ENCODE measurements around the gene TSSK2.
"Not testable (repeated sequence)": the region's sequence is repeated elsewhere in the genome, so short reads cannot be mapped to it uniquely, and the experiment has no call there.

TSSK2 gene

DNA sequence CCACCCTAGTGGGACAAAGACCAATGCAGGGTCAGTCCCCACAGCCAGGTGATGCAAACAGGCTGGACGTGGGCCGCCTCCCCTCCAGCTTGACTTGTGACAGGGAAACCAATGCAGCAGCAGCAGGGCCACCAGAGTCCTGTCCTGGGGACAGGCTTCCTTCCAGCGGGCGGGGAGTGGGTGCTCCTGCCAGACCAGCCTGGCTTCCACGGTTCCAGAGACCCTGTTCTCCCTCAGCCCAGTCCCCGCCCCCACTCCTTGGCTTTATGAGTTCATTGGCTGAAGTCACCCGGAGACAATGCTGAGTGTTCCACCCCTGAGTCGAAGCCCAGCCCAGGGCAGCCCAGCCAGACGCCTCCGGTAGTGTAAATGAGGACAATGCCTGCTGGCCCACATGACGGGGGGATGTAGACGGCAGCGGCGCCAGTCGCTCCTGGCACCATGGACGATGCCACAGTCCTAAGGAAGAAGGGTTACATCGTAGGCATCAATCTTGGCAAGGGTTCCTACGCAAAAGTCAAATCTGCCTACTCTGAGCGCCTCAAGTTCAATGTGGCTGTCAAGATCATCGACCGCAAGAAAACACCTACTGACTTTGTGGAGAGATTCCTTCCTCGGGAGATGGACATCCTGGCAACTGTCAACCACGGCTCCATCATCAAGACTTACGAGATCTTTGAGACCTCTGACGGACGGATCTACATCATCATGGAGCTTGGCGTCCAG is at the start of gene TSSK2:
Gene TSSK2 (plus strand): TSS at position 350 of the 726 bp plus-strand sequence. CDS start 92 bp downstream, at position 442.
- DNase-seq = no peak

DNA sequence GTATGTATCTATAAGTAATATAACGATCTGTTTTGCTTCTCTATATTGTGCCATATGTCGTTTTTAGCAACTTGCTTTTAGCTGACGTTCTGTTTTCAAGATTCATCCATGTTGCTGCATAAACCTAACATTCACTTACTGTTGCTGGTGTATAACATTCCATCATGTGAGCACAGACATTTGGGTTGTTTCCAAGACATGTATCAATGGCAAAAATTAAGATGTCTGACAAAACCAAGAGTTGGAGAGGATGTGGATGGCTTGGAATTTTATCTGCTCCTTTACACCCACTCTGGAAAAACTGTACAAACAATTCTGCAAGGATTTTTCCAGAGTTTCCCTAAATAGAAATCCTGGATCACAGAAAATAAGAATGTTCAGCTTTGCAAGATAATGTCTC is 49.8 kb upstream of the TSSK2 start:
- no peak for DNase-seq

DNA sequence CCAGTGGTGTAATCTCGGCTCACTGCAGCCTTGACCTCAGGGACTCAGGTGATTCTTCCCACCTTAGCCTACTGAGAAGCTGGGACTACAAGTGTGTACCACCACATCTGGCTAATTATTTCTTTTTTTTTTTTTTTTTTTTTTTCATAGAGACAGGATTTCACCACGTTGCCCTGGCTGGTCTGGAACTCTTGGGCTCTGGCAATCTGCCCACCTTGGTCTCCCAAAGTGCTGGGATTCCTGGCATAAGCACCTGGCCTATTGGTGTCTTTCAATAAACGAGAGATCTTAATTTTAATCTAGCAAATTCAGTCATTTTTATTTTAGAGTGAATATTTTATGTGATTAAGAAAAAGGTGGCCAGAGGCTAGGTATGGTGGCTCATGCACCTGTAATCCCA is 49.0 kb upstream of the TSSK2 start:
- no peak for DNase-seq

DNA sequence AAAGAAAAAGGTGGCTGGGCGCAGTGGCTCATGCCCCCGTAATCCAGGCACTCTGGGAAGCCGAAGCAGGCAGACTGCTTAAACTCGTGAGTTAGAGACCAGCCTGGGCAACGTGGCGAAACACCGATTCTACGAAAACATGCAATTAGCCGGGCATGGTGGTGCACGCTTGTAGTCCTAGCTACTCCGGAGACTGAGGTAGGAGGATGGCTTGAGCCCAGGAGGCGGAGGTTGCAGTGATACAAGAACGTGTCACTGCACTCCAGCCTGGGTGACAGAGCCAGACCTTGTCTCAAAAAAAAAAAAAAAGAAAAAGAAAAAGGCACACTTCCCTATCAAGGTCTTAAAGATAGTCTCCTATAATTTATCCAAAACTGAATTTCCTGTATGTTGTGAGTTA is 48.3 kb upstream of the TSSK2 start:
- DNase-seq = no peak

DNA sequence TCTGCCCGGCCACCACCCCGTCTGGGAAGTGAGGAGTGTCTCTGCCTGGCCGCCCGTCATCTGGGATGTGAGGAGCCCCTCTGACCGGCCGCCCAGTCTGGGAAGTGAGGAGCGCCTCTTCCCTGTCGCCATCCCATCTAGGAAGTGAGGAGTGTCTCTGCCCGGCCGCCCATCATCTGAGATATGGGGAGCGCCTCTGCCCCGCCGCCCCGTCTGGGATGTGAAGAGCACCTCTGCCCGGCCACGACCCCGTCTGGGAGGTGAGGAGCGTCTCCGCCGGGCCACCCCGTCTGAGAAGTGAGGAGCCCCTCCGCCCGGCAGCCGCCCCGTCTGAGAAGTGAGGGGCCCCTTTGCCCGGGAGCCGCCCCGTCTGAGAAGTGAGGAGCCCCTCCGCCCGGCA is 47.0 kb upstream of the TSSK2 start:
- not testable (repeated sequence) for DNase-seq

DNA sequence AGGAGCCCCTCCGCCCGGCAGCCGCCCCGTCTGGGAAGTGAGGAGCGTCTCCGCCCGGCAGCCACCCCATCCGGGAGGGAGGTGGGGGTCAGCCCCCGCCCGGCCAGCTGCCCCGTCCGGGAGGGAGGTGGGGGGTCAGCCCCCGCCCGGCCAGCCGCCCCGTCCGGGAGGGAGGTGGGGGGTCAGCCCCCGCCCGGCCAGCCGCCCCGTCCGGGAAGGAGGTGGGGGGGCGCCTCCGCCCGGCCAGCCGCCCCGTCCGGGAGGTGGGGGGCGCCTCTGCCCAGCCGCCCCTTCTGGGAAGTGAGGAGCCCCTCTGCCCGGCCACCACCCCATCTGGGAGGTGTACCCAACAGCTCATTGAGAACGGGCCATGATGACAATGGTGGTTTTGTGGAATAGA is 46.5 kb upstream of the TSSK2 start:
- not testable (repeated sequence) for DNase-seq

DNA sequence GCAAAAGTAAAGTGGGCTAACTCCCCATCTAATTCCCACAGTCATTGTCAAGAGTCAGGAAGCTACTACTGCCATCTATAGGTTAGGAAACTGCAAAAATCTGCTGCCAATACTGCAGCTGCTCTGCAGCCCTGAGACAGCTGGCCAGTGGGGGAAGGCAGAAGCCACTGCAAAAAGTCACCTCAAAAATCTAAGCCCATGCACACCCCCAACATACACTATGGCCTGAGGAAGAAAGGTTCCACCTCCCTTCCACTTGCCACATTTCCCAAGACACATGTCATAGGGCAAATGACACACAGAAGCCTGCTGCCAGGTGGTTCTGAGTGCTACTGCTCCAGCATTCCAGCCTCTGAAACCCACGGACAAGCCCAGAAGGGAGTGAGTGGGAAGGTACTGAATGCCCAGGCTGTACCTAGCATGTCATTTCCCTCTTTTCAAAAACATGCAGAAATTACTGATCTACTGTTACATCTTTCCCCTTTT is 45.8 kb upstream of the TSSK2 start:
- peak; percentile 28 to 44 for DNase-seq

DNA sequence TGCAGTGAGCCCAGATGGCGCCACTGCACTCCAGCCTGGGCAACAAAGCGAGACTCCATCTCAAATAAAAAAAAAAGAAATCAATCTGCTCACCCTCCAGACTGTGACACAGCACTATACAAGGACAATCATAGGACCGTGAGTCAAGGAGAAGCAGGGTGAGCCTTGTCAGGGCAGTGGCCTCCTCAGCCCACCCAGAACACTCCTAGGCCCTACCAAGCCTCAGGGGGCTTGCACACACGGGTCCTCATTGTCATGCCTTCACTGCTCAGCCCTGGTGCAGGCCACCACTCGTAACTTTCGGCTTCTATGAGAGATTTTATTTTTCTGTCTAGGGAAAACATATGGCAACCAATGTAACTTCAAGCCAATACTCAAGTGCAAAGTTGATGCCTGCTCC is 44.7 kb upstream of the TSSK2 start:
- no peak for DNase-seq

DNA sequence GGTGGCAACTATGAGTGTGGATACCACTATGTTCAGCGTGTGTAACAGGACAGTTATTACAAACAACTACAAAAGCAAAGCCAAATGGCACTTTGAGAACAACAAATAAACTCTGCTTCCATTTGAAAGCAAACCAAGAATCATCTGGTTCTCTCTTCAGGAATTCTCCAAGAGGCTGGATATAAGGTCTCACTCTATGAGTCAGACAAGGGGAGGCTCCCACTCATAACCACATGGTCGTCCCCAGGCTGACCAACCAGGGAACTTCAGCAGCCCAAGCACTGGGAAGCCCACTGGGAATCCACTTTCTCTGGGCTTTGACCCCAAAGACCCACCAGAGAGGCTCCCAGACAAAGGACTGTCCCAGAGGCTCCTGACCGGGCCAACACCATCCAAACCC is 44.2 kb upstream of the TSSK2 start:
- DNase-seq = no peak

DNA sequence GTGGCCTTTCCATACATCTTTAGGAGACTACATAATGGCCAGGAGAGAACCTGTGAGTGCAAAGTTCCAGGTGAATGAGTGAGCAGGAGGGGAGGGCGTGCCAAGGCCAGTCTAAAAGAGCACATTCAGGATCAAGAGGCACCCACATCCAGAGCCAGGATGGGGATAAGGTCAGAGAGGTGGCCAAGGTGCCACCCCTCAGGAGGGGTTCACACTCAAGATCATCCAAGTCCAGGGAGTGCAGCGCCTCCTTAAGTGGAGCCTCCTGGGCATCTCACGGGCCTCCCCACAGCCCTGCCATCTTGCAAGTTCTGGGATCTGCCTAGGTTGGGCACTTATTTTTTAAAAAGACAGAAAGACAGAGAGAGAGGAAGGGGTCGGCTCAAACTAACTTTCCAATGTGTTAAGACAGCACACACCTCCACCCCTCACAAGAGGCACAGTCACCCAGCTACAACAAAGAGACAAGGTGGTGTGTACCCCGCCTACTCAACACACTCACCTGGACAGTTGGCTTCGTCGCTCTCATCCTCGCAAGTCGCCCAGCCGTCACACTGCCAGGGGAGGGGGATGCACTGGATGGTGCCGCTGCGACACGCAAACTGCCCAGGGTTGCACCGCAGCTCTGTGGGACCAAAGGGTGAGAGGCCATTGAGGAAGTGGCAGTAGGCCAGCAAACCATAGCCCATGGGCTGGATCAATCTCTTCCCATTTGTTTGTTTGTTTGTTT is 42.1 kb upstream of the TSSK2 start:
- no peak for DNase-seq

DNA sequence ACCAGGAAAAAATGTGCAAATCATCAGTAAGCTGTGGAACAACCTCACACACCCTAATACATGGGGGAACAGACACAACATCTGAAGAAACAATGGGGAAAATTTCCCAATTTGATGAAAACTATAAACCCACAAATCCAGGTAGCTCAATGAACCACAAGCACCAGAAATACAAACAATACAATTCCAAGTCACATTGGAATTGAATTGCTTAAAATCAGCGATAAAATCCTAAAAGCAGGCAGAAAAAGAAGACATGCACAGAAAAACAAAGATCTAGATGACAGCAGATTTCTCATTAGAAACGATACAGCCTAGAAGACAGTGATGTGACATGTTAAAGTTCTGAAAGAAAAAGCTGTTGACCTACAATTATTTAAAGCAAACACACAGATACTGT is 40.9 kb upstream of the TSSK2 start:
- no peak for DNase-seq

DNA sequence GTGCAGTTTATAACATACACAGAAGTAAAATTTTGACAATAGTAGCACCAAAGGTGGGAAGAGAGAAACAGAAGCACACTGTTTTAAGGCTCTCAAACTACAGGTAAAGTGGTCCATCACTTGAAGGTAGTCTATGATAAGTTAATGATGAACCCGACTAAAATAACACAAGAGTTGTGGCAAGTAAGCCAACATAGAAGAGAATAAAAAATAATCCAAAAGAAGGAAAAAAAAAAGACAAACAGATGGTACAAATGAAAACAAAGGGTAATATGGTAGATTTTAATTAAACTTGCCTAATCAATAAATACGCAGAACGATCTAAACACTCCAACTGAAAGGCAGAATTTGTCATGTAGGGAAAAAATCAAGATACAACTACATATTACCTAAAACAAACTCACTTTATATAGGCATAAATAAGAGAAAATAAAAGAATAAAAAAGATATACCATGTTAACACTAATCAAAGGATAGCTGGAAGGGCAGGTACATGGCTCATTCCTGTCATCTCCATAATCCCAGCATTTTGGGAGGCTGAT is 40.5 kb upstream of the TSSK2 start:
- DNase-seq = no peak

DNA sequence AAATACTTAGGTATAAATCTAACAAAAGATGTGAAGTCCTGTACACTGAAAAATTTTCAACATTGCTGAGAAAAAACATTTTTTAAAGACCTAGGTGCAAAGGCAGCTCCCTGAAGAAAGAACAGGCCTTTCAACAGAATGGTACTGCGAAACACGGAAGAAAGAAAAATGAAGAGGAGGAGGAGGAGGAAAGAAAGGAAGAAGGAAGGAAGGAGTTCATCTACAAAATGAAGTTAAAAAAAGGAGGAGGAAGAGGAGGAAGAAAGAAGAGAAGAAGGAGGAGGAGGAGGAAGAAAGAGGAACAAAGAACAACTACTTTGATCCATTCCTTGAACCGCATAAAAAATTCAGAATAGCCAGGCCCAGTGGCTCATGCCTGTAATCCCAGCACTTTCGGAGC is 38.4 kb upstream of the TSSK2 start:
- DNase-seq = no peak

DNA sequence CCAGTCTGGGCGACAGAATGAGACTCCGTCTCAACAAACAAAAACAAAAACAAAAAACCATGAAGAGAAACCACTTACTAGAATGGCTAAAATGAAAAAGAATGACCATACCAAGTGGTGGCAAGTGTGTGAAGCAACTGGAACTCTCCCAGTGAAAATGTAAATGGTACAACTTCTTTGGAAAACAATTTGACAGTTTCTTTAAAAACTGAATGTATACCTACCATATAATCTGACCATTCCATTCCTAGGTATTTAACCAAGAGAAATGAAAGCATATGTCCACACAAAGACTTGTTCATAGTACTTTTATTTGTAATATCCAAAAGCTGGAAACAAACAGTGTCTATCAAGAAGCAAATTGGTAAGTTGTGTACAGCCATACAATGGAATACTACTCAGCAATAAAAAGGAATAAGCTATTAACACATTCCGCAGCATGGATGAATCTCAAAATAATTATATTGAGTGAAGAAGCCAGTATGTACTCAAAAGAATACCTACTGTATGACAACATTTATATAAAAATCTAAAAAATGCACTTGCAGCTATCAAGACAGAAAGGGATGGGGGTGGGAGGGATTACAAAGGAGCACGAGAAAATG is 36.6 kb upstream of the TSSK2 start:
- no peak for DNase-seq

DNA sequence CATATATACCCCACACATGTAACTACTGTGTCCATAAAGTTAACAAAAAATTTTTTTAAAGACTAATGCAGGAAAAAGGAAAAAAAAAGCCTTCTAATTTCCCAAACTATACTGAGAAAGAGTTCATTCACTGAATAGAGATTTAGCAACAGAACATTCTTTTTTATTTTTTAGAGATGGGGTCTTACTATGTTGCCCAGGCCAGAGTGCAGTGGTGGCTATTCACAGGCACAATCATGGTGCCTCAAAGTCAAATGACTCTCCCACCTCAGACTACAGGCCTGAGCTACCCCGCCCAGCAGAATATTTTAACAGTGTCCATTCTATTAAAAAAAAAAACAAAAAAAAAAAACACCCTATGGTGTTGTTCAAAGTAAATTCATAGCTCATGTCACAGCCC is 34.6 kb upstream of the TSSK2 start:
- no peak for DNase-seq

DNA sequence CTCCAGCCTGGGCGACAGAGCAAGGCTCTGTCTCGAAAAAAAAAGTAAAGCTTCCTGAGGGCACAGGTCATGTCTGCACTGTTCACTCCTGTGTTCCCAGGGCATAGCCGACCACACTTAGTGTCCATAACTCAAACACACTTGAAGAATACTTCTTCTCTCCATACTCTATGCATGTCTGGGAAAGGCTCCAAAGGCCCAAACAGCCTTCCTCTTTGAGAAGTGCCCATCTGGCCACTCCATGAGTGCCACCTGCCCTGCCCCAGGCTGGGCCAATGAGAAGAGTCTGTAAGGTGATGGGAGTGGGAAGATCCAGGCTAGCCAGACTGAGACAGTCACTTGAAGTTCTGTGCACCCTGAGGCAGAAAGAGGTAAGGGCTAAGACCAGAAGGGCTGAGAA is 33.6 kb upstream of the TSSK2 start:
- no peak for DNase-seq

DNA sequence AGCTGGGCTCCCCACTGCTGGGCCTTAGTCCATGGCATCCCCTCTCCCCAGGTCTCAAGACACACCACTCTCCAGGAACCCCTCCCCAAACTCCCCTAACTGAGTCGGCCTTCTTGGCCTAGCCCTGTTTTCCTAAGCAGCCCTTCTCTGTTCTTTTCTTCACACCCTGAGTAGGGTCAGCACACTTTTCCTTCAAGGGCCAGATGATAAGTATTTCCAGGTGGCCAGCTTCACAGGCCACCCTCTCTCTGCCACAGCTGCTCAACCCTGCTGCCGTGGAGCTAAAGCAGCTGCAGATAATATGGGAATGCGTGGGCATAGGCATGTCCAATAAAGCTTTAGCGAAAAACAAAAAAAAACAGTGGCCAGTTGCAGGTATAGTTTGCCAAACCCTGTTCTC is 33.0 kb upstream of the TSSK2 start:
- DNase-seq = no peak

DNA sequence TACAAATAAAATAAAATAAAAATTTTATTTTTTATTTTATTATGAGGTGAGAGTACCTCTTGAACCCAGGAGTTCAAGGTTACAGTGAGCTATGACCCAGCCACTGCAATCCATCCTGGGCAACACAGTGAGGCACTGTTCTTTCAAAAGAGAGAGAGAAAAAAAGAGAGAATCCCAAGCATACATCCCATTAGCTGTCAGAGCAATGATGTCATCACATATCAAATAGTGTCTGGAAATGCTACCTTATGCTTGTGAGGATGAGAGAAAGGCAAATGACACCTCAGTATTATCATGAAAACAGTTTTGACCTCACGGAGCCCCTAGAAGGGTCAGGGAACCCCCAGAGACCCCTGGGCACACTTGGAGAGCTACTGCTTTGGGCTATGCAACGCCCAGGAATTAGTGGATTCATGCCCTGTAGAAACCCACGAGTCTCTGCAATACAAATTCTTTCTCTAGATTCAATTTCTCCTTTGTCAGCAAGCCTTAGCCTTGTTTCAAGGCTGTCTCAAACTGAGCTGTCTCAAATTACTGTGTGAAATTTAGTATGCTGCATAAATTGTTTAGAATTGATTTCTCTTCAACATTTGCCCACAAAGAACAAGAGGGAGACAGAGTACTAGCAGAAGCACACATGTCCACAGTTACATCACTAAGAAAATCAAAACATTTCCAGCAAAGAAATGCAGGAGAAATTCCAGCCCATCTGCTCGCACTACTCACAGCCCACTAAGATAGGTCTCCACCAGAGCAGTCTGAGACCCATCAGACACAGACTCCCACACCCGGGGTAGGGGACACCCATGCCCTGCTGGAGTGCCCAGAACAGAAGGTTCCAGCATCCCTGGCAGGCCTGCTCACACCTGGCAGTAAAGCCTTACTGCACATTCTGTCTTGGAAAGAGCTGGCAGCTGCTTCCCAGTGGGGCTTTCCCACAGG is 27.0 kb upstream of the TSSK2 start:
- no peak for DNase-seq

DNA sequence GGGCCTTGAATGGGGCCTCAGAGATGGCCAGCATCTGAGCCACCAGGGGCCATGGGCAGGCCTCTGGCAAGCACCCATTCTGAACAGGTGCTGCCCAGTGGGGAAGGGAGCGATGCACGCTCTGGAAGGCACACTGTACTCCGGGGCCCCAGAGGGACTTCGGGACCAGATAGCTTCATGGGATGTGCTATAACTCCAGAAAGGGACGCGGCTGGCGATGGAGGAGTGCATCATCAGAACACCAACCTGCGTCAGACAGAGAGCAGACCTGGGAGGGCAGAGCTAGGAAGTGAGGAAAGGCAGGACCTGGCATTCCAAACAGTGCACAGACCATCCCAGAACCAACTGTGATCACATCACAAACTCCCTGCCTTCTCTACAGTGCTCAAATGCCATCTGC is 25.7 kb upstream of the TSSK2 start:
- DNase-seq = no peak

DNA sequence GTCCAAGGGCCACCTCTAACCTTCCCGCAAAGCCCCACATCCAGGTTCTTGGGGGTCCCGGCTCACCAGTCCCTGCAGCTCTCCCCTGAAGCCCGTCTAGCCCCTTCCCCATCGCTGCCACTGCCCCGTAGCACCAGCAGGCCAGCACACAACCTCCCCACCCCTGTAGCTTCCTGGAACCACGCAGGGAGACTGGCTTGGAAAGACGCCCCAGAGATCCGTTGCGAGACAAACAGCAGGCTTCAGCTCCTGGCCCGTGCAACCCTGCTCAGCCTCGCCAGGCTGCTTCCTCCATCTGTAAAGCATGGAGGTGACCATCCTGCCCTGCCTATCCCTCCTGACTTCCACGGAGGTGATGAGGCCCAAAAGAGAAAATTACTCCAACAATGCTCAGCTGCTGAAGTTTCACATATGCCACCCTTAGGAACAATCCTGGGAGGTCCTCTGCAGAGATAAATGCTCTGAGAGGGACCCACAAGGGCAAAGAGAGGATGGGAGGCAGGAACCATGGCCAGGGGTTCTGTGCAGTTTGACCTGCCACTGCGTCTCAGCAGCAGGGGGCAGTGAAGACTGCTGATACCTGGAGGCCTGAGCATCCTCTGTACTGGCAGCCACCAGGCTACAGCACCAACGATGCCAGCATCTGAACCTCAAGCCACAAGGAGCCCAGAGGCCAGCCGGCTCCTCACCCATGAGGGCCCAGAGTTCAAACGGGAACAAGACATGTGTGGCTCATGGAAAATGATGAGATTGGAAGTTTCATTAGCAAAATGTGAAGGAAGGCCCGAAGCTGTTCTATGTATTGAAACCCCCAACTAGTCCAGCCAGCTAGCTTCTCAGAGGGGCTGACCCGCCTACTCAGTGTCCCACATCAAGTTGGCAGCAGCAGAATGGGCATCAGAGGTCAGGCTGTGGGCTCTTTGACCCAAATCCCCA is 25.0 kb upstream of the TSSK2 start:
- DNase-seq = no peak

Data from SHP77 (cell line).